ENCODE measurements around the gene DCC. TPM values are rescaled to one million over a fixed set of nuclear protein-coding genes. Genes with fewer than 3 reads are reported as not detected.

DCC gene
- total and polyA plus RNA-seq, 2 donors (not counting 1 experiment from before 2014, with no cell fraction given): not detected

DNA sequence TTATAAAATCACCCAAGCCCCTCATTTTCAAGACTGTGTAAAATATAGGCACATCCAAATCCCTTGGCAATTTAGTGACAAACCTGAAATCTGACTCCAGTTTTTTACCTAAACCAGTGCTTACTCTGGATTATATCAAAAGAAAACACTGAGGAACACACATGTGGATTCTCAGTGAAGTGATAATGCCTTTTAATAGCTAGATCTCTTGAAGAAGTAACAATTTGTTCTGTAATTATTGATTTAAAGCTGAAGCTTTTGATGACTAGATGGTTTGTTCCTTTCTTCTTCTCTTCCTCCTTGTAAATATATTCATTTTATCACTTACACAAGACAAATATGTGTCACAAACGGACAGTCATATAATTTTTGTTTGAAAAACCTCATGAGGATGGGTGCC is 894.6 kb downstream of the DCC start:
- ChIA-PET CTCF (no interaction called here), POLR2A (no interaction called here)
- Mint-ChIP-seq H3K4me1 (no peaks in the 10 kb centered on the region), H3K27ac (no peak overlapping the region), H3K4me3 (no peak overlapping the region), H3K9me3 (ENCODE audit: insufficient read depth) (no peaks in the 10 kb centered on the region), H3K27me3 (no peaks in the 10 kb centered on the region)
- Histone ChIP-seq H3K27me3 (replicated peaks in 1 of 4; ENCODE audit: control extremely low read depth in 1 of 4, control insufficient read depth in 3 of 4, insufficient read depth in 4 of 4, low read length in 3 of 4) (no peaks in the 10 kb centered on the region), H3K4me1 (ENCODE audit: control insufficient read depth in 2 of 2, insufficient read depth in 2 of 2, low read length in 2 of 2) (no peaks in the 10 kb centered on the region), H3K36me3 (replicated peaks in 1 of 2; ENCODE audit: control extremely low read depth in 1 of 2, control insufficient read depth in 1 of 2, extremely low read depth in 1 of 2, insufficient read depth in 2 of 2, low read length in 1 of 2) (no peaks in the 10 kb centered on the region), H3K4me2 (replicated peaks; ENCODE audit: low read depth, low read length, poor library complexity, severe bottlenecking) (no peak overlapping the region), H3K27ac (ENCODE audit: low read length in 2 of 2) (no peak overlapping the region), H3K9me3 (ENCODE audit: control extremely low read depth in 1 of 3, control insufficient read depth in 2 of 3, insufficient read depth in 1 of 3, low read length in 2 of 3) (peaks cover 0 to 5% (median 0%) of the 10 kb centered on the region in 3 donors), H3K9ac (ENCODE audit: low read length) (no peak overlapping the region), H2AFZ (ENCODE audit: insufficient read depth, low read depth, low read length, poor library complexity, severe bottlenecking) (no peak overlapping the region), H3K79me2 (ENCODE audit: control insufficient read depth, insufficient read depth, low read length) (no peaks in the 10 kb centered on the region), H4K20me1 (ENCODE audit: control insufficient read depth, insufficient read depth, low read length, poor library complexity, severe bottlenecking) (no peaks in the 10 kb centered on the region), H3K4me3 (ENCODE audit: control extremely low read depth in 1 of 5, extremely low read depth in 1 of 5, insufficient read depth in 1 of 5, low read depth in 2 of 5, low read length in 4 of 5) (no peak overlapping the region)
- no CpG with 5 or more reads among the region's 1 CpG for WGBS (ENCODE audit: insufficient coverage)
- ATAC-seq (ENCODE audit: low read depth) (no peak), DNase-seq (no peak)
- intact Hi-C loops (cut with micrococcal nuclease): no loop called here
- no peak for TF ChIP-seq CTCF (IDR thresholded peaks at IDR 0.05)
- TF ChIP-seq EZH2 (IDR thresholded peaks at IDR 0.05; ENCODE audit: borderline replicate concordance, insufficient read depth, low read depth, low read length, poor library complexity, severe bottlenecking): no peak

- H3K4me1 Mint-ChIP-seq: no peaks in the 10 kb centered on the region
- H4K20me1 ChIP-seq (ENCODE audit: control insufficient read depth, insufficient read depth, low read length, poor library complexity, severe bottlenecking): no peaks in the 10 kb centered on the region
- no peaks in the 10 kb centered on the region for H3K79me2 ChIP-seq (ENCODE audit: control insufficient read depth, insufficient read depth, low read length)
- TF ChIP-seq EZH2 (IDR thresholded peaks at IDR 0.05; ENCODE audit: borderline replicate concordance, insufficient read depth, low read depth, low read length, poor library complexity, severe bottlenecking) (no peak), CTCF (IDR thresholded peaks at IDR 0.05) (no peak)
- H3K4me3 Mint-ChIP-seq: no peak overlapping the region
- intact Hi-C loops (cut with micrococcal nuclease): no loop called here
- ChIA-PET CTCF (no interaction called here), POLR2A (no interaction called here)
- H2AFZ ChIP-seq (ENCODE audit: insufficient read depth, low read depth, low read length, poor library complexity, severe bottlenecking): no peak overlapping the region
- no peak overlapping the region for H3K9ac ChIP-seq (ENCODE audit: low read length)
- H3K4me3 ChIP-seq (ENCODE audit: control extremely low read depth in 1 of 5, extremely low read depth in 1 of 5, insufficient read depth in 1 of 5, low read depth in 2 of 5, low read length in 4 of 5): no peak overlapping the region
- H3K4me2 ChIP-seq (replicated peaks; ENCODE audit: low read depth, low read length, poor library complexity, severe bottlenecking): no peak overlapping the region
- ATAC-seq (ENCODE audit: low read depth) (no peak), DNase-seq (no peak)
- H3K9me3 ChIP-seq (ENCODE audit: control extremely low read depth in 1 of 3, control insufficient read depth in 2 of 3, insufficient read depth in 1 of 3, low read length in 2 of 3): no peaks in the 10 kb centered on the region
- WGBS (ENCODE audit: insufficient coverage): 64% methylated on average over 3 of the region's 3 CpGs
- peaks cover 8% of the 10 kb centered on the region for H3K9me3 Mint-ChIP-seq (ENCODE audit: insufficient read depth)
- H3K36me3 ChIP-seq (replicated peaks in 1 of 2; ENCODE audit: control extremely low read depth in 1 of 2, control insufficient read depth in 1 of 2, extremely low read depth in 1 of 2, insufficient read depth in 2 of 2, low read length in 1 of 2): no peaks in the 10 kb centered on the region
- H3K27ac ChIP-seq (ENCODE audit: low read length in 2 of 2): no peak overlapping the region
- no peaks in the 10 kb centered on the region for H3K27me3 Mint-ChIP-seq
- no peaks in the 10 kb centered on the region for H3K27me3 ChIP-seq (replicated peaks in 1 of 4; ENCODE audit: control extremely low read depth in 1 of 4, control insufficient read depth in 3 of 4, insufficient read depth in 4 of 4, low read length in 3 of 4)
- H3K4me1 ChIP-seq (ENCODE audit: control insufficient read depth in 2 of 2, insufficient read depth in 2 of 2, low read length in 2 of 2): no peaks in the 10 kb centered on the region
- no peak overlapping the region for H3K27ac Mint-ChIP-seq
Measured at GRCh38 chr18:53241161-53241560, 901.2 kb downstream of the DCC start.

Data from B cell (primary cell).